GM21447 (cell line): Measurements from ENCODE around the gene EPS8L1.
A peak's percentile ranks its signal among the peaks of the same experiment; 100 is the strongest.

Experiments
- ATAC-seq: cut with Tn5 transposase; IDR thresholded peaks from one replicate; pipeline ENCODE4 v1.9.1; 2021; ENCODE audit not compliant: unreplicated experiment

Gene EPS8L1

DNA sequence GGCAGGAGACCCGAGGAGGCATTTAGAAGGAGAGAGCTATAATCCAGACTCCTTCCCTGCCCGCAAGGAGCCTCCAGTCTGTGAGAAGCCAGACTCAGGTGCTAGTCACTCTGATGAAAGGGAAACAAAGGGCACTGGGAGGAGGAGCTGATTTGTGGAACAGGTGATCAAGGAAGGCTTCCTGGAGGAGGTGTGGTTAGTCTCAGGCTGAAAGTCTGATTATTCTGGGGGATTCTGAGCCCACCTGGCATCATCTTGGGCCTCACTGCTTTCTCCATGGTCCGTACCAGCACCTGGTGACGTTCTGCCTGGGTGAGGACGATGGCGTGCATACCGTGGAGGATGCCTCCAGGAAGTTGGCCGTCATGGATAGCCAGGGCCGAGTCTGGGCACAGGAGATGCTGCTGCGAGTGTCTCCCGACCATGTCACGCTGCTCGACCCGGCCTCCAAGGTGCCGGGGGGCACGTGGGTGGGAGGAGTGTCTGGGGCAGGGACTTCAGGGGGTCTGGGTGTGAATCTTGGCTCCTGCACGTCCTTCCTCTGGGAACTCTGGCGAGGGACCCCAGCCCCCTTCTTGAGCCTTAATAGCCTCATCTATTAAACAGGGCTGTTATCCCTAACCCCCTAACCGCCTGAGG lies 3.9 kb downstream of the EPS8L1 start:
- no peak for ATAC-seq

DNA sequence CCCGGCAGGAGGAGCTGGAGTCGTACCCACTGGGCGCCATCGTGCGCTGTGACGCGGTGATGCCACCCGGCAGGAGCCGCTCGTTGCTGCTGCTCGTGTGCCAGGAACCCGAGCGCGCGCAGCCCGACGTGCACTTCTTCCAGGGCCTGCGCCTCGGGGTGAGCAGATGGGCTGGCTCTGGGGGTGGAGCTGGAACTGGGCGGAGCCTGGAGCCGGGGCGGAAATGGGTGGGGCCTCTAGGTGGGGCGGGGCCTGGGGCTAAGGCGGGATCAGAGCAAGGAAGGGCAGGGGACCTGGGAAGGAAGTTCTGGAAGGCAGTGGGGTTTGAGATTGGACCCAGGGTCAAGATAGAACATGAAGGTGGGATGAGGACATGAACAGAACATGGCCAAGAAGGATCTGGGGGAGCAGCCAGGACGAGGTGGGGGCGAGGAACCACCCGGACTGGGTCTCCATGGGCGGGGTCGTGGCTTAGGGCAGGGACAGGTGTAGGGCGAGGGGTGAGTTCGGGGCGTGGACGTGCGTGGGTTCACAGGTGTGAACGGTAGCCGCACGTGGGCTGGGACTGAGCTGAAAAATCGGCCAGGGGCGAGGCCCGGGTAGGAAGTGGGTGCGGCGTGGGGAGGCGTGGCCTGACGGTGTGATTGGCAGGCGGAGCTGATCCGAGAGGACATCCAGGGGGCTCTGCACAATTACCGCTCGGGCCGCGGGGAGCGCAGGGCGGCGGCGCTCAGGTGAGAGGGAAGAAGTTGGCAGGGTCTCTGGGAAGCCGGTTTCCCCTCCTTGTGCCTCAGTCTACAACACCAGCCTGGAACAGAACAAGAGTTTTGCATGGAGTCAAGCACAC lies 4.7 kb downstream of the EPS8L1 start:
- peak; percentile 45 for ATAC-seq

DNA sequence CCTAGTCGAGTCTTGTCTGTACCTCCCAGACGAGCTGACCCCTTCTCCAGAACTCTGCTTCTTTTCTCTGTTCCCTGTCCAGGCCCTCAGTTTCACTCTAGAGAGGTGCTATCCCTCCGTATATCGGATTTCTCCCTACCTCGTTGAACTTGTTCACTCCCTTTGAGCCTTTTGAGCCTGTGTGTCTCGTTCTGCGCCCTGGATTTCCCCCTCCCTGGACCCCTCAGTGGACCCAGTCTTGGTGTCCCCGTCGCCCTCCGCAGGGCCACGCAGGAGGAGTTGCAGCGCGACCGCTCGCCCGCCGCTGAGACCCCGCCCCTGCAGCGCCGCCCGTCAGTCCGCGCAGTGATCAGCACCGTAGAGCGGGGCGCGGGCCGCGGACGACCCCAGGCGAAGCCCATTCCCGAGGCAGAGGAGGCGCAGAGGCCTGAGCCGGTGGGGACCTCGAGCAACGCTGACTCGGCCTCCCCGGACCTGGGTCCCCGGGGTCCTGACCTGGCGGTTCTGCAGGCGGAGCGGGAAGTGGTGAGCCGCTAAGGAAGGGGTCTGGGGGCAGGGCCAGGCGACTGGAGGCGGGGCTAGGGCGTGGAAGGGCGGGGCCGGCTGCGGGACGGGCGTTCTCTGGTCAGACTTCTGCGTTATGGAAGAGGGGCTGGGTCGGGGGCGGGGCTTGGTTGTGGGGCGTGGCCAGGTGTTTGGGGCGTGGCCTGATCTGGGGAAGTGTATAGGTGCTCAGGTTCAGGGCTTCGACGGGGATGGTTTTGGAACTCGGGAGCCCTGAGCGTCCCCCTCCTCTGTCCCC lies 5.5 kb downstream of the EPS8L1 start:
- peak; percentile 71 for ATAC-seq

DNA sequence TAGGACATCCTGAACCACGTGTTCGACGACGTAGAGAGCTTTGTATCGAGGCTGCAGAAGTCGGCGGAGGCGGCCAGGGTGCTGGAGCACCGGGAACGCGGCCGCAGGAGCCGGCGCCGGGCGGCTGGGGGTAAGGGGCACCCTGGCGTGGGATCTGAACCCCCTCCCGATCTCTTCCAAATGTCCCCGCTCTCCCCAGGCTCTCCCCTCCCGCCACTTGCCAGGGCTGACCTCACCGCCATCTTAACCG lies 6.0 kb downstream of the EPS8L1 start:
- no peak for ATAC-seq

DNA sequence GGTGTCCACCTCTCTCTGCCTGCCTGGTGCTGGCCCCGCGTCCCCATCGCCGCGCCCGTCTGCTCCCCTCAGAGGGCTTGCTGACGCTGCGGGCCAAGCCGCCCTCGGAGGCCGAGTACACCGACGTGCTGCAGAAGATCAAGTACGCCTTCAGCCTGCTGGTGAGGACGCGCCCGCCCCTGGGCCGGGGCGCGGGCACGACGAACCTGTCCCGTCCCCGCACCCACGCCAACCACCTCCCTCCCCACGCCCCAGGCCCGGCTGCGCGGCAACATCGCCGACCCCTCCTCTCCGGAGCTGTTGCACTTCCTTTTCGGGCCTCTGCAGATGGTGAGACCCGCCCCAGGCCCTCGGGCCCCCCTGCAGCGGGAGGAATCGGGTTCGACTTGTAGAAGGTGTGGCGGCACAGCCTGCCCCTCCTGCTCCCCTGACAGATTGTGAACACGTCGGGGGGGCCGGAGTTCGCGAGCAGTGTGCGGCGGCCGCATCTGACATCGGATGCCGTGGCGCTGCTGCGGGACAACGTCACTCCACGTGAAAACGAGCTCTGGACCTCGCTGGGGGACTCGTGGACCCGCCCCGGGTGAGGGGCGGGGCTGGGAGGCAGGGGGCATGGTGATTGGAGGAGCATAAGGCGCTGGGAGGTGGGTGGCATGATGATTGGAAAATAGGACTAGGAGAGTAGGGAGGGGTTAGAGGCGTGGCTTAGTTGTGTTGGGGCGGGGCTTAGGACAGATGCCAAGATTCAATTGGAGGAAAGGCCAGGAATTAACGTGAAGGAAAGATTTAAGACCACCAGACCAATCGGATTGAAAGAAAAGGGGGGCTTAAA lies 6.6 kb downstream of the EPS8L1 start:
- no peak for ATAC-seq

DNA sequence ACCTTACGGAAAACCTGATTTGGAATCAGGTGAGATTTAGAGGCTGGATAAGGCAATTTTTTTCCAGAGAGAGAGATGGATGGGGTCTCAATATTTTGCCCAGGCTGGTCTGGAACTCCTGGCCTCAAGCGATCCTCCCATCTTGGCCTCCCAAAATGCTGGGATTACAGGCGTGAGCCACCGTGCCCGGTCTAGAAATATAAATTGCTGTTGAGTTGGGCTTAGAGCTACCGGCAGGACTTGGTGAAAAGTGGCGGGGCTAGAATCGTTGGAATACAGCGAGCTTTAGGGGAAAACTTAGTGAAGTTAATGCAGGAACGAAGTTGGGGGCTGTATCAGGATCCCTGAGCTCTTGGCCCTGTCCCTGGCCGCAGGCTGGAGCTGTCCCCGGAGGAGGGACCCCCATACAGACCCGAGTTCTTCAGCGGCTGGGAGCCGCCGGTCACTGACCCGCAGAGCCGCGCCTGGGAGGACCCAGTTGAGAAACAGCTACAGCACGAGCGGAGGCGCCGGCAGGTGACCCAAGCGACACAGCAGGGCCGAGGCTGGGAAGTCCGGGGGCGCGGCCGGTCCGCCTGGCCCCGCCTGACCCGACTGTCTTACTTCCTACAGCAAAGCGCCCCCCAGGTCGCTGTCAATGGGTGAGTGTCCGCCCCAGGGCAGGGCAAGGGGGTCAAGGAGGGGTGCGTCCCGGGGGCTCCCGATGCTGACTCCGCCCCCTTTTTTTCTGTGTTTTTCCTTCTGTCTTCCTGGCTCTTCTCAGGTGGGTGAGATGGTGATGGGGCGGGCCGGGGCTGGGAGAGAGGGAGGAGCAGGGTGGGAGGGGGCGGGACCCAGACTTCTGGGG lies 7.6 kb downstream of the EPS8L1 start:
- ATAC-seq = no peak

DNA sequence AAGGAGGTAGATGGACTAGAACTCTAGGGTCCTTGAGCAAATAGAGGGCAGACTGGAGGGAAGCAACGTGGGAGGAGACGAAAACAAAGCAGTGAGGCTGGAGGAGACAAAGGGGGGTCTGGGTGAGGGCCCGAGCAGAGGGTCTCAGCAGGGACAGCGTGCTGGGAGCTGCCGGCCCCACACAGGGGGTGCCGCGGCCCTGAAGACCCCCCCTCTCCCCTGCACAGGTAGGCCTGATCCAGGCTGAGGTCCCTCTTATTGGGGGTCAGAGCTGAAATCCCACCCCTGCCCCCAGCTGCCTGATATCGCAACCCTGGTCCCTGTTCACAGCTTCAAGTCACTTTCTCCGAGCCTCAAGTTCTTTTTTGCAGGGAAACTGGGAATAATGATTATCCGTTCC lies 8.7 kb downstream of the EPS8L1 start:
- ATAC-seq = no peak

DNA sequence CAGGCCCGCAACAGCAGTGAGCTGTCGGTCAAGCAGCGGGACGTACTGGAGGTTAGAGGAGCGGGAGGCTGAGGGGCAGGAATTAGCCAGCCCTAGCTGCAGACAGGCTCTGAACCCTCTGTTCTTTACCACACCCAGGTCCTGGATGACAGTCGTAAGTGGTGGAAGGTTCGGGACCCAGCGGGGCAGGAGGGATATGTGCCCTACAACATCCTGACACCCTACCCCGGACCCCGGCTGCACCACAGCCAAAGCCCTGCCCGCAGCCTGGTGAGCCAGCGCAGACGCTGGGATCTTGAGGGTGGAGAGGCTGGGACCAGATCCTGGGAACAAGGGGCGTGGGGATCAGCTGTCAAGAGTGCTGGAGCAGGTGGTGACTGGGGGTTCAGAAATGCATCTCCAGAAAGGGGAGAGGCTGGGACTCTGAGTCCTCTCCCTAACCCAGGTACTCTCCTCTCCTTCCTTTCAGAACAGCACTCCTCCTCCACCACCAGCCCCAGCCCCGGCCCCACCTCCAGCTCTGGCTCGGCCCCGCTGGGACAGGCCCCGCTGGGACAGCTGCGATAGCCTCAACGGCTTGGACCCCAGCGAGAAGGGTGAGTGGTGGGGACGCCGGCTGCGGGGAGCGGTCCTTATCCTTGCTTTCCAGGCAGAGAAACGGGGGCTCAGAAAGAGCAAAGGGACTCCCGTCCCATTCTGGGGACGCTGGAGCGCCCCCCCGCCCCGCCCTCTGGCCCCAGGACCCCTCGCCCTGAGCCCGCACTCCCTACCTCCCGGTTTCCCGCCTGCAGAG lies 10.4 kb downstream of the EPS8L1 start:
- ATAC-seq = no peak

DNA sequence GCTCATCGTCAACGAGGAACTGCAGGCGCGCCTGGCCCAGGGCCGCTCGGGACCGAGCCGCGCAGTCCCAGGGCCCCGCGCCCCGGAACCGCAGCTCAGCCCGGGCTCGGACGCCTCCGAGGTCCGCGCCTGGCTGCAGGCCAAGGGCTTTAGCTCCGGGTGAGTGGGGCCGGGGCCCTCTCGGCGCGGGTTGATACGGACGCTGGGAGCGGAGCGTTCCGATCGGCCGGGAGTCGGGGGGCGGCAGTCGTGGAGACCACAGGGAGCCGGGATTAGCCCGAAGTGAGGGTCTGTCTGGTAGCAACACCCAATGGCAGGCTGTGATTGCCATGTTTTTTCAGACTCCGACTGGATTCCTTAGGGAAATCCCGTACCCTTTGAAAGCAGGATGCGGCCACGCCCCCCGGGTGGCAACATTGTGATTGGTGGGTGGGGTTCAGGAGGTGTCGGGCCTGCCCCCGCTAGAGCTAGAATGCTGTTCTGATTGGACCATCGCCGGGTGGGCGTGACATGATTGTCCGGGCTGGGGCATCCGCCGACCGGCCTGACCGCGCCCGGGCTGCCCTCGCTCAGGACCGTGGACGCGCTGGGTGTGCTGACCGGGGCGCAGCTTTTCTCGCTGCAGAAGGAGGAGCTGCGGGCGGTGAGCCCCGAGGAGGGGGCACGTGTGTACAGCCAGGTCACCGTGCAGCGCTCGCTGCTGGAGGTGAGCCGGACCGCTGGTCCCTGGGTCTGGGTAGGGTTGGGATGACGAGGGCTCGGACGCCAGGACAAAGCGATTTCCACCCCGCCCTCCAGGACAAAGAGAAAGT lies 11.3 kb downstream of the EPS8L1 start:
- ATAC-seq = no peak

DNA sequence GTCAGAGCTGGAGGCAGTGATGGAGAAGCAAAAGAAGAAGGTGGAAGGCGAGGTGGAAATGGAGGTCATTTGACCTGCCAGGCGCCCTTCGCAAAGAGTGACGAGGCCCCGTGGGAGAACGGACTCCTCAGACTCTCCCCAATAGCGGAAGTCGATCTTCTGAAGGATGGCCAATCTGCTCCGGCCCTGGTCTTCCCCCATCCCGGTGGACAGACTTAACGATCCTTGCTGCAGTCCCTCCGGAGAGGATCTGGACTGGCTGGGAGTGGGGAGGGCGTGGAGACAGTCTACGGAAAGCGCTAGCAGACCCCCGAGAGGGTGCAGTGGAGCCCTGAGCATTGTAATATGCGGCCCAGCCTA lies 11.9 kb downstream of the EPS8L1 start:
- ATAC-seq = no peak

DNA sequence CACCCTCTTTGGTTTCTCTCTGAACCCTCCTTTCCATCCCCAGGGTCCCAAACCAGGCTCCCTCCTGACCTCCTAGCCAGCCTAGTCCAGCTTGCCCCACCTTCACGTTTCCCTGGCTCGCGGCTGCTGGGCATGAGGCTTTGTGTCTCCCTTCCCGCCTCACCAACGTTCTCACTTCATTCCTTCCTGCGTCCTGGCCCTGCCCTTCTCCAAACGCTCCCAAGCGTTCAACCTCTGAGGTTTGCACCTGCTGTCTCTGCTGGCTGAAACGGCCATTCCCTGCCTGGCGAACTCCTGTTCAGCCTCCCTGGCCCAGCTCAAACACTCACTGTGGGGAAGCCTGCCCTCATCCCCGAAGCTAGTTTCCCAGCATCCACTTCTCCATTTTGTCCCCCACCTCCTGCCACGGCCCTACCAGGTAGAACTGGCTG lies 12.4 kb downstream of the EPS8L1 start:
- ATAC-seq = no peak

DNA sequence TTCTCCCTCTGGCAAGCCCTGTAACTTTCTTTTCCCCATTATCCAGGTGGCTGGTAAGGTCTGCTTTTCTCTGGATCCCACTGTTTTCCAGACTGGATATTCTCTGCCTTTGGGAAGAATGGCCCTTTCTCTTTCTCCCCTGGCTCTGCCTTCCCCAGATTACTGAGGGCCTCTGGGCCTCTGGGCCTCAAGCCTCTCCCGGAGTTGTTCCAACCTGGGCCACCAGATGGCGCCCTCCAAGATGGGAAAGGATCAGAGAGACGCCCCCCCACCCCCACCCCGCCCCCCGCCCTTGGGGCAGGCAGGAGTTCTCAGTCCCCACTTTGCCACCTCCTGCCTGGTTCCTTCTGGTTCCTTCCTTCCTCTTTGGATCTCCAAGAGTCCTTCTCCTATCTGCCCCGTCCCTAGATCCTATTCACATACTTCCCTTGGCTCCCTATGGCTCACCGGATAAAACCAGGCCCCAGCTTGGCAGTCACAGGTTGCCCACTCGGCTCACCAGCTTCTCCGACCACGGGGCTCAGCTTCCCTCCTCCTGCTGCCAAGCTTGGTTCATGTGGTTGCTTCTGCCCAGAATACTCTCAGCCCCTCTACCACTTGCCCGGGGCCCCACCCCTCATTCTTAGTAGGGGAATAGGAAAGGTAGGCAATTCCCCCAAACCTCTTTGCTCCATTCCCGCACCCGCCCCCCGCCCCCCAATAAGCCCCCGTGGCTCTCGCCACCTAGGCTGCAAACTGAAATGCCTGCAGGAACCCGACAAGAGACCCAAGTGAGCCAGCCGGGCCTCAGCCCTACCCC lies 13.1 kb downstream of the EPS8L1 start:
- ATAC-seq = no peak

DNA sequence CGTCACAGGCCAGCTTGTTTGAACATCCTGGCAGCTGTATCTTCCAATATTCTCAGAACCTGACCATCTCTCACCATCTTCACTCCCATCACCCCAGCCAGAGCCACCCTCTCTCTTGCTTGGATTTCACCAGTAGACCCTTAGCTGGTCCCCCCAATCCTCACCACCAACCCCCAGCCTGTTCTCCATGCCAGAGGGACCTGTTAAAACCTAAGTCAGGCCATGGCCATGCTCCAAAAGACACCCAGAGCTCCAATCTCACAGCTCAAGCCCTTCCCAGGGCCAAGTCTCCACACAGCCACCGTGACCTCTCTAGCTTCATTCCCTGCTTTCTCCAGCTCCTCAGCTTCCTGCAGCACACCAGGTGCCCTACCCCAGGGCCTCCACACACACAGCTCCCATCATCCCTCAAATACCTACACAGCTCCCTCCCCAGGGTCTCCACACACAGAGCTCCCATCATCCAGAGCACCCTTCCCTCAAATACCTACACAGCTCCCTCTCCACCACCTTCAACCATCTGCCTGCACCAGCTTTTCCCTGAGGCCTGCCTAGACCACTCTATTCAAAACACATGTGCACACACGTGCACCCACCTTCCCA lies 13.8 kb downstream of the EPS8L1 start:
- no peak for ATAC-seq

DNA sequence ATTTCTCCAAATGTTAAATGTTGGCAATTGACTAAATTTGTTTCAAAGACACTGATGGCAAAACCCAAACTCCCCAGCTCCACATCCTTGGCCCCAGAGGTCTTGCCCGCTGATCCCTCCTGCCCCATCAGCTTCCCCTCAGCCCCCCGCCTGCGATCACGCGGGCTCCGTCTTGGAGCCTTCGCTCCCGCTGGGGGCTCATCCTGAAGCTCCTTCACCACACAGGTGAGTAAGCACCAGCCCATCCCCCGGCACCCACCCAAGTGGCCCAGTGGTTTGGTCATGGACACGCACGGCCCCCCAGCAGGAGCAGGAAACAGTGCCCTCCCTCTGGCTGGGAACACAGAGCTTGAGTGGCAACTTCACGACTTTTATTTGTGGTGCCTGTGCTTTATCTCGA lies 14.9 kb downstream of the EPS8L1 start:
- no peak for ATAC-seq

DNA sequence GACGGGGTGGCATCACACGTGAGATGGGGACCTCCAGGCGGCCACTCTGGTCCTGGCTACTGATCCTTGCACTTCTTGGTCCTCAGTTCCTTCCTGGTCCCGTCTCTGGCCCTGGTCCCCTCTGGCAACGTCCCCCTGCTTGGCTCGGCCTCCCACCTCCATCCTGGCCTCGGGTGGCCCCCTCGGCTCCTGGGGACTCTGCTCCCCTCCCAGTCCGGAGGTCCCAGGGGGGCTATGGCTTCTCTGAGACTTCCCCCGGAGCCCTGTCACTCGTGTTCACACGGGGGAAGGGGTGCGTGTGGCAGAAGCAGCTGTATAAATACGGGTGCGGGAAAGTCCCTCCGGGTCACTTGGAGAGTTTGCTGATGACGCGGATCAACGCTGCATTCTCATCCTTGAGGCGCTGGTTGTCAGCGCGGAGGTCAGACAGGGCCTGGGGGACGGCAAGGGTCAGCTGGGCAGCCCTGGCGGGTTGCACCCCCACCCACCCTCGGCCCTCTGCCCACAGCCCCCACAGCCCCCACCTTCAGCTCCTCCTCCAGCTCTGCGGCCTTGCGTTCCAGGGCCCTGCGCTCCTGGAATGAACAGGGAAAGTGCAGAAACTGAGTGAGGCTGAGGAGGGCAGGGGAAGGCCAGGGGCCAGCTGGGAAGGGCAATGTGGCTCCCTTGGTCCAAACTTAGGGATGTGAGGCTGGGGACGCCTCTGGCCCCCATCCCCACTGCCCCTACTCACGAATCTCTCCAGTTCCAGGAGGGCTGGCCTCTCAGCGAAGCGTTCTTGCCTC lies 15.6 kb downstream of the EPS8L1 start:
- no peak for ATAC-seq

DNA sequence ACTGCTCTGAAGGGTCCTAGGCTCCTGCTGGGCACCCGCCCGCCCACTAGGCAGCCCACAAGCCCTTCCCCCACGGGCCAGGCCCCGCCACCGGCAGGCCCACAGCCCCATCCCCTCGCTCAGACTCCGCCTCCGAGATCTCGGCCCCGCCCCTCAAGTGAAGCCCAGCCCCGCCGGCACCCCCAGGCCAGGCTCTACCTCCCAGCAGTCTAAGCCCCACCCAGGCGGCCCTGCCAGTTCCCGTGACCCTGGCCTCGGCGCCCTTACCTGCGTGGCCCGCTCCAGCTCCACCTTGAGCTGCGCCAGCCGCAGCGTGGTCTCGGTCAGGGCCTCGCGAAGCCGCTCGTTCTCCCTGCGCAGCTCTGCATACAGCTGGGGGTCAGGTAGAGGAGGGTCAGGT lies 16.3 kb downstream of the EPS8L1 start:
- no peak for ATAC-seq
